HEK293 (cell line): ENCODE measurements around the gene PTPRN2.

ENCODE experiments used
- CTCF ChIA-PET: fragments of 350-600 bp; formaldehyde crosslinking; extraction: SDS; loops from one replicate; lab custom pipeline; 2021; ENCODE audit warnings: antibody characterized with exemption; lab: Yijun Ruan, JAX
- POLR2A ChIA-PET: fragments of 300-600 bp; formaldehyde crosslinking; extraction: SDS; loops from one replicate; lab custom pipeline; 2020; ENCODE audit warnings: antibody characterized with exemption, inconsistent platforms; lab: Yijun Ruan, JAX
- H3K27ac ChIP-seq: fragments of 200-500 bp; sonication (Bioruptor generic); 2 replicates; pipeline ENCODE4 v1.5.1; 2014; ENCODE audit warnings: low read depth, low read length, control low read depth, inconsistent platforms; ENCODE audit errors: extremely low read depth
- H3K36me3 ChIP-seq, 2 experiments: fragments of 200-500 bp in 1 of 2; sonication (Bioruptor generic) in 1 of 2; 1 replicate in 1 of 2; 2 replicates in 1 of 2; pipeline ENCODE4 v1.5.1; 2014 to 2017; ENCODE audit warnings: inconsistent platforms in 2 of 2, low read length in 2 of 2; ENCODE audit not compliant: control insufficient read depth in 2 of 2, insufficient read depth in 1 of 2
- H3K4me1 ChIP-seq: fragments of 200-500 bp; sonication (Bioruptor generic); 2 replicates; pipeline ENCODE4 v1.5.1; 2014; ENCODE audit warnings: mild to moderate bottlenecking, low read length, inconsistent platforms; ENCODE audit not compliant: control insufficient read depth, insufficient read depth
- H3K4me3 ChIP-seq: 2 replicates; pipeline ENCODE4 v1.5.1; 2011; ENCODE audit warnings: low read depth, mild to moderate bottlenecking, control low read depth, low read length, moderate library complexity
- H3K9me3 ChIP-seq: fragments of 200-500 bp; sonication (Bioruptor generic); 2 replicates; pipeline ENCODE4 v1.5.1; 2014; ENCODE audit warnings: low read depth, low read length, inconsistent platforms; ENCODE audit not compliant: control insufficient read depth, insufficient read depth
- ATF2 ChIP-seq: fragments of 450-650 bp; formaldehyde crosslinking; IDR thresholded peaks from 2 replicates; pipeline ENCODE4 v1.5.1; 2016; ENCODE audit warnings: missing biosample characterization, missing genetic modification characterization, low read depth
- EGR2 ChIP-seq: fragments of 450-650 bp; formaldehyde crosslinking; IDR thresholded peaks from 2 replicates; pipeline ENCODE4 v1.5.1; 2016; ENCODE audit warnings: low read depth, missing biosample characterization, missing genetic modification characterization
- HOXC10 ChIP-seq: sonication (generic); formaldehyde crosslinking; IDR thresholded peaks from 2 replicates; pipeline ENCODE4 v1.8.1; 2023; ENCODE audit warnings: mild to moderate bottlenecking, missing genetic modification reagents
- MEIS1 ChIP-seq: sonication (generic); formaldehyde crosslinking; IDR thresholded peaks from 2 replicates; pipeline ENCODE4 v1.8.1; 2022; ENCODE audit warnings: missing genetic modification reagents, mild to moderate bottlenecking, borderline replicate concordance
- REPIN1 ChIP-seq: fragments of 450-650 bp; formaldehyde crosslinking; IDR thresholded peaks from 2 replicates; pipeline ENCODE4 v1.5.1; 2017; ENCODE audit warnings: missing biosample characterization, missing genetic modification characterization, low read depth
- SP2 ChIP-seq: fragments of 450-650 bp; formaldehyde crosslinking; IDR thresholded peaks from 2 replicates; pipeline ENCODE4 v1.5.1; 2016; ENCODE audit warnings: missing biosample characterization, missing genetic modification characterization
- SP3 ChIP-seq: fragments of 450-650 bp; formaldehyde crosslinking; IDR thresholded peaks from 2 replicates; pipeline ENCODE4 v1.5.1; 2016; ENCODE audit warnings: missing biosample characterization, missing genetic modification characterization
- ZBTB21 ChIP-seq: fragments of 450-650 bp; formaldehyde crosslinking; IDR thresholded peaks from 2 replicates; pipeline ENCODE4 v1.5.1; 2017; ENCODE audit warnings: missing biosample characterization, missing genetic modification characterization
- ZFHX2 ChIP-seq: fragments of 450-650 bp; formaldehyde crosslinking; conservative IDR thresholded peaks from 2 replicates; pipeline ENCODE4 v1.5.1; 2016; ENCODE audit warnings: missing biosample characterization, missing genetic modification characterization
- ZFP37 ChIP-seq: fragments of 450-650 bp; formaldehyde crosslinking; IDR thresholded peaks from 2 replicates; pipeline ENCODE4 v1.5.1; 2016; ENCODE audit warnings: missing biosample characterization, missing genetic modification characterization
- ZNF121 ChIP-seq: fragments of 450-650 bp; formaldehyde crosslinking; IDR thresholded peaks from 2 replicates; pipeline ENCODE4 v1.5.1; 2016; ENCODE audit warnings: missing biosample characterization, missing genetic modification characterization
- ZNF175 ChIP-seq: fragments of 450-650 bp; formaldehyde crosslinking; IDR thresholded peaks from 2 replicates; pipeline ENCODE4 v1.5.1; 2016; ENCODE audit warnings: missing biosample characterization, missing genetic modification characterization
- ZNF202 ChIP-seq: fragments of 450-650 bp; formaldehyde crosslinking; IDR thresholded peaks from 2 replicates; pipeline ENCODE4 v1.5.1; 2016; ENCODE audit warnings: missing biosample characterization, missing genetic modification characterization, borderline replicate concordance
- ZNF223 ChIP-seq: fragments of 450-650 bp; formaldehyde crosslinking; IDR thresholded peaks from 2 replicates; pipeline ENCODE4 v1.5.1; 2016; ENCODE audit warnings: missing biosample characterization, missing genetic modification characterization
- ZNF23 ChIP-seq: fragments of 450-650 bp; formaldehyde crosslinking; IDR thresholded peaks from 2 replicates; pipeline ENCODE4 v1.5.1; 2016; ENCODE audit warnings: missing biosample characterization, missing genetic modification characterization, borderline replicate concordance
- ZNF366 ChIP-seq: fragments of 450-650 bp; formaldehyde crosslinking; conservative IDR thresholded peaks from 2 replicates; pipeline ENCODE4 v1.5.1; 2016; ENCODE audit warnings: missing biosample characterization, missing genetic modification characterization
- ZNF398 ChIP-seq: fragments of 450-650 bp; formaldehyde crosslinking; IDR thresholded peaks from 2 replicates; pipeline ENCODE4 v1.5.1; 2017; ENCODE audit warnings: missing biosample characterization, missing genetic modification characterization
- ZNF433 ChIP-seq: fragments of 450-650 bp; formaldehyde crosslinking; IDR thresholded peaks from 2 replicates; pipeline ENCODE4 v1.5.1; 2016; ENCODE audit warnings: missing biosample characterization, missing genetic modification characterization, low read depth
- ZNF548 ChIP-seq: fragments of 450-650 bp; formaldehyde crosslinking; IDR thresholded peaks from 2 replicates; pipeline ENCODE4 v1.5.1; 2016; ENCODE audit warnings: missing biosample characterization, missing genetic modification characterization
- ZNF561 ChIP-seq: fragments of 450-650 bp; IDR thresholded peaks from 2 replicates; pipeline ENCODE4 v1.5.1; 2018; ENCODE audit warnings: missing biosample characterization, missing genetic modification characterization, borderline replicate concordance
- ZNF670 ChIP-seq: fragments of 450-650 bp; formaldehyde crosslinking; IDR thresholded peaks from 2 replicates; pipeline ENCODE4 v1.5.1; 2016; ENCODE audit warnings: missing biosample characterization, missing genetic modification characterization, low read depth
- ZNF791 ChIP-seq: fragments of 450-650 bp; formaldehyde crosslinking; IDR thresholded peaks from 2 replicates; pipeline ENCODE4 v1.5.1; 2016; ENCODE audit warnings: missing biosample characterization, missing genetic modification characterization
- ZSCAN30 ChIP-seq: fragments of 450-650 bp; IDR thresholded peaks from 2 replicates; pipeline ENCODE4 v1.5.1; 2018; ENCODE audit warnings: missing biosample characterization, mild to moderate bottlenecking, missing genetic modification characterization, moderate library complexity
- ZSCAN5A ChIP-seq: fragments of 450-650 bp; formaldehyde crosslinking; IDR thresholded peaks from 2 replicates; pipeline ENCODE4 v1.5.1; 2016; ENCODE audit warnings: missing biosample characterization, missing genetic modification characterization

PTPRN2 gene

GRCh38 chr7:157597562-157597961 is 990.1 kb downstream of the PTPRN2 start:
- ChIA-PET POLR2A (no interaction called here), CTCF (interaction anchor here (0.7 kb wide), 1 partner anchor 588 kb away, joined by 4 read pairs; no protein-coding TSS in a partner anchor)
- no peak overlapping the region for H3K27ac ChIP-seq
- H3K9me3 ChIP-seq, result no peaks in the 10 kb centered on the region
- H3K4me3 ChIP-seq, result no peak overlapping the region
- no peaks in the 10 kb centered on the region for H3K4me1 ChIP-seq
- TF ChIP-seq SP2, result 0 out of 2 replicates have a peak, but pooled peaks have one; percentile 17
- peak; percentile 56 for TF ChIP-seq ZFHX2 (tag by site-specific recombination)
- TF ChIP-seq ZNF548 (tag by site-specific recombination), result no peak
- TF ChIP-seq ZSCAN5A, result no peak
- peak; percentile 37; the same call in 1 of the 2 replicates for TF ChIP-seq EGR2 (tag by site-specific recombination)
- peaks cover 0 to 6% of the 10 kb centered on the region in 2 experiments; a peak in 1 of 3 replicates for H3K36me3 ChIP-seq

GRCh38 chr7:157596881-157597280 is 990.7 kb downstream of the PTPRN2 start:
- no peak for TF ChIP-seq ZNF548 (tag by site-specific recombination)
- TF ChIP-seq ZNF202 (tag by site-specific recombination), result no peak
- Histone ChIP-seq H3K4me3 (no peak overlapping the region), H3K27ac (no peak overlapping the region), H3K36me3 (peaks cover 0 to 10% of the 10 kb centered on the region in 2 experiments; a peak in 1 of 3 replicates), H3K4me1 (no peaks in the 10 kb centered on the region), H3K9me3 (no peaks in the 10 kb centered on the region)
- ChIA-PET CTCF (interaction anchor here (0.6 to 0.7 kb wide), 2 partner anchors 13 to 589 kb away, joined by 3 to 4 read pairs; no protein-coding TSS in a partner anchor), POLR2A (no interaction called here)

- no peak overlapping the region for H3K27ac ChIP-seq
- peaks cover 0 to 10% of the 10 kb centered on the region in 2 experiments; a peak in 1 of 3 replicates for H3K36me3 ChIP-seq
- no peaks in the 10 kb centered on the region for H3K9me3 ChIP-seq
- H3K4me1 ChIP-seq, result no peaks in the 10 kb centered on the region
- no peak overlapping the region for H3K4me3 ChIP-seq
- POLR2A ChIA-PET, result no interaction called here
- TF ChIP-seq ZNF561 (tag by site-specific recombination), result no peak
- no peak for TF ChIP-seq HOXC10 (CRISPR knock-in tag)
- no peak for TF ChIP-seq ZNF791 (tag by site-specific recombination)
- no peak for TF ChIP-seq SP3
- no peak for TF ChIP-seq ZNF398 (tag by site-specific recombination)
- no peak for TF ChIP-seq ZNF175 (tag by site-specific recombination)
- TF ChIP-seq MEIS1 (CRISPR knock-in tag), result no peak
- TF ChIP-seq ZNF670 (tag by site-specific recombination), result no peak
- no peak for TF ChIP-seq ATF2 (tag by site-specific recombination)
- TF ChIP-seq ZNF433, result no peak
- TF ChIP-seq ZNF23 (tag by site-specific recombination), result no peak
- TF ChIP-seq ZFP37, result no peak
- TF ChIP-seq ZNF223 (tag by site-specific recombination), result no peak
- no peak for TF ChIP-seq ZBTB21 (tag by site-specific recombination)
- TF ChIP-seq ZSCAN30 (tag by site-specific recombination), result no peak
- no peak for TF ChIP-seq REPIN1 (tag by site-specific recombination)
- TF ChIP-seq ZNF366 (tag by site-specific recombination), result no peak
- TF ChIP-seq ZNF121 (tag by site-specific recombination), result no peak
- TF ChIP-seq, all 188 proteins: peak for 0
- CTCF ChIA-PET, result no interaction called here
These were observed 991.2 kb downstream of the PTPRN2 start for GRCh38 chr7:157596471-157596870.
